ENCODE results near the gene EEFSEC. TPM values are rescaled to one million over a fixed set of nuclear protein-coding genes. Genes with fewer than 3 reads are reported as not detected.

EEFSEC gene
- total and polyA plus RNA-seq, 4 donors, result 9.8 to 20.1 (median 11.6) TPM

- peak overlapping the region in 1 of 2 donors; percentile 27 for H3K9ac ChIP-seq (ENCODE audit: insufficient read depth in 1 of 2, low read length in 2 of 2)
- no peaks in the 10 kb centered on the region for H3K27me3 ChIP-seq (ENCODE audit: control insufficient read depth in 3 of 3, insufficient read depth in 3 of 3, low read length in 2 of 3)
- no peak for TF ChIP-seq CTCF (IDR thresholded peaks at IDR 0.05; ENCODE audit: control extremely low read depth, extremely low read depth)
- peak in 2 of 3 donors; percentile 71 to 74 for DNase-seq
- peaks cover 5 to 71% (median 34%) of the 10 kb centered on the region in 5 donors for H3K4me1 ChIP-seq (ENCODE audit: control insufficient read depth in 5 of 5, insufficient read depth in 5 of 5, low read length in 5 of 5)
- H3K27ac ChIP-seq (ENCODE audit: low read depth in 1 of 2, low read length in 1 of 2), result no peak overlapping the region
- H3K9me3 ChIP-seq (ENCODE audit: control insufficient read depth in 4 of 4, insufficient read depth in 3 of 4, low read length in 3 of 4), result no peaks in the 10 kb centered on the region
- WGBS, 2 donors, result 31 to 40% methylated on average over 4 of the region's 4 CpGs
- H3K4me3 ChIP-seq, result no peak overlapping the region
- ATAC-seq (ENCODE audit: insufficient read depth, low FRiP score), result no peak
- no peaks in the 10 kb centered on the region for H3K36me3 ChIP-seq (ENCODE audit: control insufficient read depth in 4 of 4, insufficient read depth in 4 of 4, low read length in 4 of 4)
These were observed 25.7 kb downstream of the EEFSEC start for GRCh38 chr3:128178782-128179483.

- H3K4me3 ChIP-seq, result no peak overlapping the region
- no peaks in the 10 kb centered on the region for H3K9me3 ChIP-seq (ENCODE audit: control insufficient read depth in 4 of 4, insufficient read depth in 3 of 4, low read length in 3 of 4)
- peaks cover 5 to 66% (median 29%) of the 10 kb centered on the region in 5 donors for H3K4me1 ChIP-seq (ENCODE audit: control insufficient read depth in 5 of 5, insufficient read depth in 5 of 5, low read length in 5 of 5)
- no peak overlapping the region for H3K27ac ChIP-seq (ENCODE audit: low read depth in 1 of 2, low read length in 1 of 2)
- WGBS, 2 donors, result 64 to 82% methylated on average over 7 of the region's 7 CpGs
- no peaks in the 10 kb centered on the region for H3K36me3 ChIP-seq (ENCODE audit: control insufficient read depth in 4 of 4, insufficient read depth in 4 of 4, low read length in 4 of 4)
- H3K9ac ChIP-seq (ENCODE audit: insufficient read depth in 1 of 2, low read length in 2 of 2), result peak overlapping the region in 1 of 2 donors; percentile 27
- no peak for DNase-seq
- no peaks in the 10 kb centered on the region for H3K27me3 ChIP-seq (ENCODE audit: control insufficient read depth in 3 of 3, insufficient read depth in 3 of 3, low read length in 2 of 3)
- no peak for TF ChIP-seq CTCF (IDR thresholded peaks at IDR 0.05; ENCODE audit: control extremely low read depth, extremely low read depth)
- no peak for ATAC-seq (ENCODE audit: insufficient read depth, low FRiP score)
These were observed 26.2 kb downstream of the EEFSEC start for GRCh38 chr3:128179484-128179819.

- WGBS, 2 donors, result 72 to 81% methylated on average over 2 of the region's 2 CpGs
- no peak for TF ChIP-seq CTCF (IDR thresholded peaks at IDR 0.05; ENCODE audit: control extremely low read depth, extremely low read depth)
- Histone ChIP-seq H3K9ac (ENCODE audit: insufficient read depth in 1 of 2, low read length in 2 of 2) (no peak overlapping the region), H3K4me1 (ENCODE audit: control insufficient read depth in 5 of 5, insufficient read depth in 5 of 5, low read length in 5 of 5) (peaks cover 2 to 56% (median 19%) of the 10 kb centered on the region in 5 donors), H3K9me3 (ENCODE audit: control insufficient read depth in 4 of 4, insufficient read depth in 3 of 4, low read length in 3 of 4) (no peaks in the 10 kb centered on the region), H3K27ac (ENCODE audit: low read depth in 1 of 2, low read length in 1 of 2) (no peak overlapping the region), H3K27me3 (ENCODE audit: control insufficient read depth in 3 of 3, insufficient read depth in 3 of 3, low read length in 2 of 3) (no peaks in the 10 kb centered on the region), H3K4me3 (no peak overlapping the region), H3K36me3 (ENCODE audit: control insufficient read depth in 4 of 4, insufficient read depth in 4 of 4, low read length in 4 of 4) (no peaks in the 10 kb centered on the region)
- ATAC-seq (ENCODE audit: insufficient read depth, low FRiP score) (no peak), DNase-seq (peak in 2 of 3 donors; percentile 52 to 68)
These were observed 27.2 kb downstream of the EEFSEC start for GRCh38 chr3:128180436-128180835.

- Histone ChIP-seq H3K27ac (ENCODE audit: low read depth in 1 of 2, low read length in 1 of 2) (no peak overlapping the region), H3K9ac (ENCODE audit: insufficient read depth in 1 of 2, low read length in 2 of 2) (no peak overlapping the region), H3K36me3 (ENCODE audit: control insufficient read depth in 4 of 4, insufficient read depth in 4 of 4, low read length in 4 of 4) (no peaks in the 10 kb centered on the region), H3K4me1 (ENCODE audit: control insufficient read depth in 5 of 5, insufficient read depth in 5 of 5, low read length in 5 of 5) (peaks cover 2 to 53% (median 17%) of the 10 kb centered on the region in 5 donors), H3K9me3 (ENCODE audit: control insufficient read depth in 4 of 4, insufficient read depth in 3 of 4, low read length in 3 of 4) (no peaks in the 10 kb centered on the region), H3K27me3 (ENCODE audit: control insufficient read depth in 3 of 3, insufficient read depth in 3 of 3, low read length in 2 of 3) (no peaks in the 10 kb centered on the region), H3K4me3 (no peak overlapping the region)
- TF ChIP-seq CTCF (IDR thresholded peaks at IDR 0.05; ENCODE audit: control extremely low read depth, extremely low read depth), result no peak
- no peak for ATAC-seq (ENCODE audit: insufficient read depth, low FRiP score)
- no peak for DNase-seq
- WGBS, 2 donors, result 90 to 93% methylated on average over 3 of the region's 3 CpGs
These were observed 27.6 kb downstream of the EEFSEC start for GRCh38 chr3:128180913-128181312.

Data from lung (tissue), 12 donors.